ENCODE data around the gene CDHR5.
"Not testable (repeated sequence)": the region's sequence is repeated elsewhere in the genome, so short reads cannot be mapped to it uniquely, and the experiment has no call there.

CDHR5 gene

GRCh38 chr11:581342-581741 is 43.4 kb downstream of the CDHR5 start:
- no peak for DNase-seq

- DNase-seq: no peak
Observed at GRCh38 chr11:579830-580601, 44.7 kb downstream of the CDHR5 start.

GRCh38 chr11:578276-579035 is 46.3 kb downstream of the CDHR5 start:
- no peak for DNase-seq

GRCh38 chr11:577611-577894 is 47.2 kb downstream of the CDHR5 start:
- no peak for DNase-seq

GRCh38 chr11:576811-577610 is 47.7 kb downstream of the CDHR5 start:
- DNase-seq: no peak

GRCh38 chr11:575996-576768 is 48.6 kb downstream of the CDHR5 start, which contains the start of gene PHRF1:
PHRF1 (plus strand) TSS chr11:576470; CDS start chr11:581513, 5,043 bp downstream.
- DNase-seq: peak; percentile 58

GRCh38 chr11:575313-575995 is 49.3 kb downstream of the CDHR5 start:
- DNase-seq: no peak

GRCh38 chr11:574632-575312 is 50.0 kb downstream of the CDHR5 start:
- no peak for DNase-seq

- not testable (repeated sequence) for DNase-seq
Observed at GRCh38 chr11:574031-574570, 50.7 kb downstream of the CDHR5 start.

- DNase-seq: no peak
Observed at GRCh38 chr11:573146-573759, 51.5 kb downstream of the CDHR5 start.

GRCh38 chr11:571802-572185 is 53.0 kb downstream of the CDHR5 start:
- DNase-seq: no peak

GRCh38 chr11:569158-569885 is 55.4 kb downstream of the CDHR5 start:
- no peak for DNase-seq

GRCh38 chr11:568306-569157 is 56.2 kb downstream of the CDHR5 start:
- DNase-seq: peak; percentile 68

GRCh38 chr11:567629-568292 is 57.0 kb downstream of the CDHR5 start:
- no peak for DNase-seq

GRCh38 chr11:567011-567628 is 57.6 kb downstream of the CDHR5 start:
- DNase-seq: no peak

Data from DMS 273 treated with DMSO at 0.1 percent for 48 hours (cell line).